Fibroblast of mammary gland (primary cell): ENCODE data around the gene ZBTB7C.

Experiments
- DNase-seq: peaks from one replicate; pipeline ENCODE4 v3.0.0-alpha.2; 2010; ENCODE audit warnings: low read depth
- H3K4me3 ChIP-seq: 2 replicates; pipeline ENCODE4 v1.5.1; 2011; ENCODE audit warnings: low read depth, mild to moderate bottlenecking, low read length, moderate library complexity; ENCODE audit not compliant: control insufficient read depth
- CTCF ChIP-seq: conservative IDR thresholded peaks from 2 replicates; pipeline ENCODE4 v1.5.1; 2011; ENCODE audit warnings: low read depth, low read length, inconsistent platforms; ENCODE audit not compliant: control insufficient read depth, insufficient read depth

Gene ZBTB7C

GRCh38 chr18:47986620-47987387 is 422.4 kb downstream of the ZBTB7C start:
- no peak overlapping the region for H3K4me3 ChIP-seq
- DNase-seq, result no peak
- no peak for TF ChIP-seq CTCF

GRCh38 chr18:47985866-47986265 is 423.3 kb downstream of the ZBTB7C start:
- no peak for DNase-seq
- H3K4me3 ChIP-seq, result no peak overlapping the region
- TF ChIP-seq CTCF, result no peak

- TF ChIP-seq CTCF, result no peak
- no peak overlapping the region for H3K4me3 ChIP-seq
- DNase-seq, result no peak
Observed at GRCh38 chr18:47984991-47985390, 424.2 kb downstream of the ZBTB7C start.

- no peak overlapping the region for H3K4me3 ChIP-seq
- no peak for TF ChIP-seq CTCF
- DNase-seq, result no peak
Observed at GRCh38 chr18:47983946-47984345, 425.2 kb downstream of the ZBTB7C start.

- DNase-seq, result peak; percentile 3
- no peak for TF ChIP-seq CTCF
- H3K4me3 ChIP-seq, result no peak overlapping the region
Observed at GRCh38 chr18:47983055-47983454, 426.1 kb downstream of the ZBTB7C start.

GRCh38 chr18:47981830-47982229 is 427.4 kb downstream of the ZBTB7C start:
- no peak for TF ChIP-seq CTCF
- H3K4me3 ChIP-seq, result no peak overlapping the region
- DNase-seq, result no peak

GRCh38 chr18:47981320-47981719 is 427.9 kb downstream of the ZBTB7C start:
- H3K4me3 ChIP-seq, result no peak overlapping the region
- no peak for TF ChIP-seq CTCF
- no peak for DNase-seq
